ENCODE measurements around the gene NPIPB6. TPM values are rescaled to one million over a fixed set of nuclear protein-coding genes. Genes with fewer than 3 reads are reported as not detected.
"Not testable (repeated sequence)": the region's sequence is repeated elsewhere in the genome, so short reads cannot be mapped to it uniquely, and the experiment has no call there.

The NPIPB6 gene
- total RNA-seq, 2 experiments from 2014 or later = 0.99 to 1.8 TPM

GRCh38 chr16:28336940-28337710, 26.2 kb downstream of the NPIPB6 start:
- DNase-seq; H3K27me3 Mint-ChIP-seq (ENCODE audit: low read depth); H3K27ac Mint-ChIP-seq; ATAC-seq; POLR2A ChIA-PET; H3K36me3 Mint-ChIP-seq (ENCODE audit: low read depth); CTCF ChIA-PET; H3K4me3 Mint-ChIP-seq; H3K4me1 Mint-ChIP-seq (ENCODE audit: low read depth); H3K9me3 Mint-ChIP-seq (ENCODE audit: insufficient read depth): not testable (repeated sequence)

GRCh38 chr16:28335678-28336077, 27.6 kb downstream of the NPIPB6 start:
- not testable (repeated sequence) for H3K27me3 Mint-ChIP-seq (ENCODE audit: low read depth)

GRCh38 chr16:28332632-28333031, 30.7 kb downstream of the NPIPB6 start:
- H3K27me3 Mint-ChIP-seq (ENCODE audit: low read depth); H3K4me3 Mint-ChIP-seq; H3K4me1 Mint-ChIP-seq (ENCODE audit: low read depth); ATAC-seq; CTCF ChIA-PET; POLR2A ChIA-PET; H3K9me3 Mint-ChIP-seq (ENCODE audit: insufficient read depth); H3K27ac Mint-ChIP-seq; H3K36me3 Mint-ChIP-seq (ENCODE audit: low read depth); DNase-seq: not testable (repeated sequence)

More at GRCh38 chr16:28335678-28336077, 27.6 kb downstream of the NPIPB6 start:
- H3K36me3 Mint-ChIP-seq (ENCODE audit: low read depth); H3K4me3 Mint-ChIP-seq; ATAC-seq; POLR2A ChIA-PET; CTCF ChIA-PET; DNase-seq; H3K9me3 Mint-ChIP-seq (ENCODE audit: insufficient read depth); H3K27ac Mint-ChIP-seq; H3K4me1 Mint-ChIP-seq (ENCODE audit: low read depth): not testable (repeated sequence)

- H3K36me3 Mint-ChIP-seq (ENCODE audit: low read depth); CTCF ChIA-PET; DNase-seq; POLR2A ChIA-PET; H3K27me3 Mint-ChIP-seq (ENCODE audit: low read depth); H3K4me3 Mint-ChIP-seq; H3K27ac Mint-ChIP-seq; H3K9me3 Mint-ChIP-seq (ENCODE audit: insufficient read depth); H3K4me1 Mint-ChIP-seq (ENCODE audit: low read depth); ATAC-seq: not testable (repeated sequence)
Observed at GRCh38 chr16:28330981-28331380, 32.3 kb downstream of the NPIPB6 start.

- peak; percentile 23 for DNase-seq
- H3K9me3 Mint-ChIP-seq (ENCODE audit: insufficient read depth); H3K4me1 Mint-ChIP-seq (ENCODE audit: low read depth); H3K4me3 Mint-ChIP-seq; H3K27me3 Mint-ChIP-seq (ENCODE audit: low read depth); H3K36me3 Mint-ChIP-seq (ENCODE audit: low read depth); H3K27ac Mint-ChIP-seq; ATAC-seq; POLR2A ChIA-PET; CTCF ChIA-PET: not testable (repeated sequence)
Observed at GRCh38 chr16:28330232-28330631, 33.1 kb downstream of the NPIPB6 start.

- peak; percentile 94 for ATAC-seq
- peak; percentile 83 for DNase-seq
- CTCF ChIA-PET = interaction anchor here (0.8 to 2.2 kb wide), 10 partner anchors 9 to 190 kb away, joined by 3 to 8 read pairs (median 4); no protein-coding TSS in a partner anchor
- Mint-ChIP-seq H3K36me3 (ENCODE audit: low read depth) (no peaks in the 10 kb centered on the region), H3K9me3 (ENCODE audit: insufficient read depth) (no peaks in the 10 kb centered on the region), H3K4me1 (ENCODE audit: low read depth) (peaks cover 6% of the 10 kb centered on the region), H3K4me3 (no peak overlapping the region), H3K27me3 (ENCODE audit: low read depth) (no peaks in the 10 kb centered on the region), H3K27ac (no peak overlapping the region)
- POLR2A ChIA-PET = no interaction called here
Observed at GRCh38 chr16:28326881-28327610, 36.3 kb downstream of the NPIPB6 start.

GRCh38 chr16:28324887-28325279, 38.4 kb downstream of the NPIPB6 start:
- peaks cover 6% of the 10 kb centered on the region for H3K4me1 Mint-ChIP-seq (ENCODE audit: low read depth)
- no peak overlapping the region for H3K4me3 Mint-ChIP-seq
- CTCF ChIA-PET = interaction anchor here (1.0 to 1.2 kb wide), 2 partner anchors 15 to 47 kb away, joined by 4 to 9 read pairs; no protein-coding TSS in a partner anchor
- peak; percentile 13 for DNase-seq
- ATAC-seq = no peak
- no peak overlapping the region for H3K27ac Mint-ChIP-seq
- H3K36me3 Mint-ChIP-seq (ENCODE audit: low read depth) = no peaks in the 10 kb centered on the region
- POLR2A ChIA-PET = no interaction called here
- no peaks in the 10 kb centered on the region for H3K9me3 Mint-ChIP-seq (ENCODE audit: insufficient read depth)
- H3K27me3 Mint-ChIP-seq (ENCODE audit: low read depth) = no peaks in the 10 kb centered on the region

- ChIA-PET POLR2A (no interaction called here), CTCF (interaction anchor here (1.0 to 1.2 kb wide), 2 partner anchors 14 to 47 kb away, joined by 4 to 9 read pairs; no protein-coding TSS in a partner anchor)
- DNase-seq = peak; percentile 18
- Mint-ChIP-seq H3K4me1 (ENCODE audit: low read depth) (peaks cover 6% of the 10 kb centered on the region), H3K27me3 (ENCODE audit: low read depth) (no peaks in the 10 kb centered on the region), H3K4me3 (no peak overlapping the region), H3K27ac (no peak overlapping the region), H3K36me3 (ENCODE audit: low read depth) (peaks cover 2% of the 10 kb centered on the region), H3K9me3 (ENCODE audit: insufficient read depth) (no peaks in the 10 kb centered on the region)
- ATAC-seq = no peak
Observed at GRCh38 chr16:28324235-28324886, 38.9 kb downstream of the NPIPB6 start.

GRCh38 chr16:28321700-28322411, 41.5 kb downstream of the NPIPB6 start:
- ChIA-PET CTCF (interaction anchor here (0.7 to 9.0 kb wide), 9 partner anchors 9 to 214 kb away, joined by 3 to 207 read pairs (median 4); partner anchors contain the start of gene SBK1), POLR2A (interaction anchor here (0.6 kb wide), 1 partner anchor 29 kb away, joined by 5 read pairs; no protein-coding TSS in a partner anchor)
- Mint-ChIP-seq H3K36me3 (ENCODE audit: low read depth) (peaks cover 2% of the 10 kb centered on the region), H3K4me1 (ENCODE audit: low read depth) (peaks cover 4% of the 10 kb centered on the region), H3K9me3 (ENCODE audit: insufficient read depth) (no peaks in the 10 kb centered on the region), H3K27ac (no peak overlapping the region), H3K27me3 (ENCODE audit: low read depth) (no peaks in the 10 kb centered on the region), H3K4me3 (no peak overlapping the region)
- DNase-seq (peak; percentile 61), ATAC-seq (peak; percentile 62)

GRCh38 chr16:28320741-28321140, 42.6 kb downstream of the NPIPB6 start:
- Mint-ChIP-seq H3K27me3 (ENCODE audit: low read depth) (no peaks in the 10 kb centered on the region), H3K9me3 (ENCODE audit: insufficient read depth) (no peaks in the 10 kb centered on the region), H3K36me3 (ENCODE audit: low read depth) (peaks cover 2% of the 10 kb centered on the region), H3K4me1 (ENCODE audit: low read depth) (peaks cover 5% of the 10 kb centered on the region), H3K27ac (no peak overlapping the region), H3K4me3 (no peak overlapping the region)
- ChIA-PET POLR2A (no interaction called here), CTCF (interaction anchor here (9.0 kb wide), 1 partner anchor 41 kb away, joined by 207 read pairs; no protein-coding TSS in a partner anchor)
- DNase-seq (no peak), ATAC-seq (no peak)

GRCh38 chr16:28320023-28320561, 43.2 kb downstream of the NPIPB6 start:
- Mint-ChIP-seq H3K4me3 (no peak overlapping the region), H3K27ac (no peak overlapping the region), H3K9me3 (ENCODE audit: insufficient read depth) (no peaks in the 10 kb centered on the region), H3K27me3 (ENCODE audit: low read depth) (no peaks in the 10 kb centered on the region), H3K36me3 (ENCODE audit: low read depth) (peaks cover 2% of the 10 kb centered on the region), H3K4me1 (ENCODE audit: low read depth) (peaks cover 5% of the 10 kb centered on the region)
- no peak for DNase-seq
- no peak for ATAC-seq
- ChIA-PET CTCF (interaction anchor here (9.0 kb wide), 1 partner anchor 40 kb away, joined by 207 read pairs; no protein-coding TSS in a partner anchor), POLR2A (no interaction called here)
